A673 (cell line): Measurements from ENCODE around the gene KIFC3. TPM values are rescaled to one million over a fixed set of nuclear protein-coding genes. Genes with fewer than 3 reads are reported as not detected.

Experiments
- BruUV-seq: library from RNA; stranded (reverse); fragments of 400-500 nt; replicated peaks from 2 replicates; lab custom pipeline; 2021; lab: Mats Ljungman, UMichigan
- CTCF ChIA-PET: fragments of 300-600 bp; sonication (Branson Sonifier 250); formaldehyde crosslinking; loops from one replicate; lab custom pipeline; 2022; ENCODE audit warnings: antibody characterized with exemption; lab: Charles Lee
- POLR2A ChIA-PET: fragments of 300-600 bp; sonication (Branson Sonifier 250); formaldehyde crosslinking; loops from one replicate; lab custom pipeline; 2022; ENCODE audit warnings: antibody characterized with exemption; ENCODE audit not compliant: low non-redundant PET; lab: Charles Lee
- DNase-seq: peaks from one replicate; pipeline ENCODE4 v3.0.0-alpha.2; 2015; ENCODE audit warnings: low spot score
- H3K27ac ChIP-seq: fragments of 200-600 bp; sonication (generic); 2 replicates; pipeline ENCODE4 v1.5.1; 2016; ENCODE audit warnings: mixed run types, low read depth, mild to moderate bottlenecking, mixed read lengths, antibody characterized with exemption, low read length; ENCODE audit not compliant: poor library complexity, severe bottlenecking
- H3K27me3 ChIP-seq: fragments of 200-600 bp; sonication (generic); replicated peaks from 2 replicates; pipeline ENCODE4 v1.6.1; 2017; ENCODE audit warnings: mixed run types, low read depth, mild to moderate bottlenecking, mixed read lengths, antibody characterized with exemption, low read length; ENCODE audit not compliant: insufficient read depth, poor library complexity
- H3K36me3 ChIP-seq: fragments of 200-600 bp; sonication (generic); 2 replicates; pipeline ENCODE4 v1.6.1; 2016; ENCODE audit warnings: mixed run types, mild to moderate bottlenecking, mixed read lengths, antibody characterized with exemption, low read length; ENCODE audit not compliant: insufficient read depth, poor library complexity, severe bottlenecking
- H3K4me1 ChIP-seq: fragments of 200-600 bp; sonication (generic); 2 replicates; pipeline ENCODE4 v1.6.1; 2017; ENCODE audit warnings: mixed run types, mild to moderate bottlenecking, mixed read lengths, antibody characterized with exemption, low read length; ENCODE audit not compliant: insufficient read depth, poor library complexity, severe bottlenecking
- H3K4me3 ChIP-seq: fragments of 200-600 bp; sonication (generic); 2 replicates; pipeline ENCODE4 v1.5.1; 2016; ENCODE audit warnings: low read depth, mixed run types, mild to moderate bottlenecking, mixed read lengths, low read length; ENCODE audit not compliant: poor library complexity, severe bottlenecking
- H3K9me3 ChIP-seq: fragments of 200-600 bp; sonication (generic); 2 replicates; pipeline ENCODE4 v1.6.1; 2016; ENCODE audit warnings: mixed run types, low read depth, mild to moderate bottlenecking, mixed read lengths, antibody characterized with exemption, low read length; ENCODE audit not compliant: poor library complexity, severe bottlenecking
- EZH2 ChIP-seq: fragments of 200-600 bp; sonication (generic); IDR thresholded peaks from 2 replicates; pipeline ENCODE4 v1.6.1; 2017; ENCODE audit warnings: borderline replicate concordance, low read depth, mild to moderate bottlenecking, mixed read lengths, antibody characterized with exemption, low read length; ENCODE audit not compliant: poor library complexity, severe bottlenecking
- intact Hi-C: fragments of 100-400 bp; cut with micrococcal nuclease; formaldehyde crosslinking; loops from one replicate; pipeline ENCODE4 v1.10.0; 2022; ENCODE audit not compliant: unreplicated experiment
- total RNA-seq: library from RNA; stranded (reverse); gene quantifications from 2 replicates; pipeline ENCODE4 v1.2.3, GENCODE V29; 2021
- TF ChIP-seq, protein P1 (sequence below): fragments of 300-800, 200-600 bp; sonication (generic); conservative IDR thresholded peaks from 2 replicates; pipeline ENCODE4 v1.5.1; 2017; ENCODE audit warnings: low read depth, mild to moderate bottlenecking, antibody characterized with exemption, low read length, moderate library complexity, mixed read lengths

KIFC3 gene
- total RNA-seq, 1 experiment from 2014 or later, result 198 TPM

DNA sequence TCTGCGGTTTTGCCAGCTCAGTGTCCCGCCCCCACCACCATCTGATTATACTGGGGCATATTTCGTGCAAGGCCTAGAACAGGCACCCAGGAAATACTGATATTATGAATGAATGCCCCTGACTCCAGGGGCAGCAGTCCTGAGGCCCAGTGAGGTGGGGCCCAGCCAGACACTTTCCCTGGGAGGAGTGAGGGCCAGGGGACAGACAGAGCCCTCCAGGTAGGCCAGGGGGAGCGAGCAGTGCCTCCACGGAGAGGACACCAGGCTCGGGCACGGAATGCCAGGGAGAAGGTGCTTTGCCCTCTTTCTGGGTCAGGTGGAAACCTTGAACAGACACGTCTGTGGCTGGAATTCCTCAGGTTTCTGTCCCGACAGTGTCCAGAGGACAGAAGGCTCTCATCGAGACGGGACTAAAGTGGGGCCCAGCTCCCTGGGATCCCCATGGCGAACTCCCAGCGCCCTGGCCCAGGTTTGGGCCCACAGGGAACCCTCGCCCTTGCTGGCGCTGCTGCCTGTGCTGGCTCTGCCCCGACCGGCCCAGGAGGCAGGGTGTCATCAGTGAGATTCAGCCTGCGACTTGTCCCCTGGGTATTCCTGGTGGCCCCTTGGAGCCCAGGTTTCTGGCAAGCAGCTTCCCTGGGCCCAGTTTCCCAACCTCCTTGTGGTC is 62.4 kb downstream of the KIFC3 start:
- Histone ChIP-seq H3K9me3 (no peaks in the 10 kb centered on the region), H3K27ac (peak overlapping the region; percentile 38), H3K36me3 (peaks cover 39% of the 10 kb centered on the region), H3K4me1 (peaks cover 46% of the 10 kb centered on the region), H3K27me3 (no peaks in the 10 kb centered on the region), H3K4me3 (no peak overlapping the region)
- DNase-seq, result no peak
- ChIA-PET POLR2A (no interaction called here), CTCF (no interaction called here)
- TF ChIP-seq, protein P1, sequence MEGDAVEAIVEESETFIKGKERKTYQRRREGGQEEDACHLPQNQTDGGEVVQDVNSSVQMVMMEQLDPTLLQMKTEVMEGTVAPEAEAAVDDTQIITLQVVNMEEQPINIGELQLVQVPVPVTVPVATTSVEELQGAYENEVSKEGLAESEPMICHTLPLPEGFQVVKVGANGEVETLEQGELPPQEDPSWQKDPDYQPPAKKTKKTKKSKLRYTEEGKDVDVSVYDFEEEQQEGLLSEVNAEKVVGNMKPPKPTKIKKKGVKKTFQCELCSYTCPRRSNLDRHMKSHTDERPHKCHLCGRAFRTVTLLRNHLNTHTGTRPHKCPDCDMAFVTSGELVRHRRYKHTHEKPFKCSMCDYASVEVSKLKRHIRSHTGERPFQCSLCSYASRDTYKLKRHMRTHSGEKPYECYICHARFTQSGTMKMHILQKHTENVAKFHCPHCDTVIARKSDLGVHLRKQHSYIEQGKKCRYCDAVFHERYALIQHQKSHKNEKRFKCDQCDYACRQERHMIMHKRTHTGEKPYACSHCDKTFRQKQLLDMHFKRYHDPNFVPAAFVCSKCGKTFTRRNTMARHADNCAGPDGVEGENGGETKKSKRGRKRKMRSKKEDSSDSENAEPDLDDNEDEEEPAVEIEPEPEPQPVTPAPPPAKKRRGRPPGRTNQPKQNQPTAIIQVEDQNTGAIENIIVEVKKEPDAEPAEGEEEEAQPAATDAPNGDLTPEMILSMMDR, result no peak
- TF ChIP-seq EZH2, result no peak
- BruUV-seq, result no TSS peak
- intact Hi-C loops, result loop anchor here (5.0 kb wide), 1 partner anchor 107 kb away; no protein-coding TSS in a partner anchor

DNA sequence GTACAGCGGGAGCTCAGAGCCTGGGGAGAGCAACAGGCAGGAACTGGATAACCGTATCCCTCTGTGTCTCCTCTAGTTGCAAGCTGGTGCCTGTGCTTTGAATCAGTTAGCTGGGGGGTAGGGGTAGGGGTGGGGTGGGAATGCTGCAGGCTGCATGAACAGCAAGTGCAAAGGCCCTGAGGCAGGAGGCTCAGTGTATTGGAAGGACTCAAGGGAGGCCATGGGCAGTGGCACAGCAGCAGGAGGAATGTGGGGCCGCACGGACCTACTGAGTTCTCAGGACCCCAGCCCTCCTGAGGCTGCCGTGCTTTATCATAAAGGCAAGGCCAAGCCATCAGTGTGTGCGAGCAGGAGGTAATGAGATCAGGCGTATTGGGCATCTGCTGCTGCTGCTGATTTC is 63.4 kb downstream of the KIFC3 start:
- H3K27ac ChIP-seq, result no peak overlapping the region
- H3K4me3 ChIP-seq, result no peak overlapping the region
- no peak for TF ChIP-seq EZH2
- TF ChIP-seq, protein P1, result no peak
- ChIA-PET CTCF (no interaction called here), POLR2A (no interaction called here)
- no peak for DNase-seq
- BruUV-seq, result no TSS peak
- H3K9me3 ChIP-seq, result no peaks in the 10 kb centered on the region
- peaks cover 28% of the 10 kb centered on the region for H3K36me3 ChIP-seq
- intact Hi-C loops, result no loop called here
- no peaks in the 10 kb centered on the region for H3K27me3 ChIP-seq
- H3K4me1 ChIP-seq, result peaks cover 45% of the 10 kb centered on the region

DNA sequence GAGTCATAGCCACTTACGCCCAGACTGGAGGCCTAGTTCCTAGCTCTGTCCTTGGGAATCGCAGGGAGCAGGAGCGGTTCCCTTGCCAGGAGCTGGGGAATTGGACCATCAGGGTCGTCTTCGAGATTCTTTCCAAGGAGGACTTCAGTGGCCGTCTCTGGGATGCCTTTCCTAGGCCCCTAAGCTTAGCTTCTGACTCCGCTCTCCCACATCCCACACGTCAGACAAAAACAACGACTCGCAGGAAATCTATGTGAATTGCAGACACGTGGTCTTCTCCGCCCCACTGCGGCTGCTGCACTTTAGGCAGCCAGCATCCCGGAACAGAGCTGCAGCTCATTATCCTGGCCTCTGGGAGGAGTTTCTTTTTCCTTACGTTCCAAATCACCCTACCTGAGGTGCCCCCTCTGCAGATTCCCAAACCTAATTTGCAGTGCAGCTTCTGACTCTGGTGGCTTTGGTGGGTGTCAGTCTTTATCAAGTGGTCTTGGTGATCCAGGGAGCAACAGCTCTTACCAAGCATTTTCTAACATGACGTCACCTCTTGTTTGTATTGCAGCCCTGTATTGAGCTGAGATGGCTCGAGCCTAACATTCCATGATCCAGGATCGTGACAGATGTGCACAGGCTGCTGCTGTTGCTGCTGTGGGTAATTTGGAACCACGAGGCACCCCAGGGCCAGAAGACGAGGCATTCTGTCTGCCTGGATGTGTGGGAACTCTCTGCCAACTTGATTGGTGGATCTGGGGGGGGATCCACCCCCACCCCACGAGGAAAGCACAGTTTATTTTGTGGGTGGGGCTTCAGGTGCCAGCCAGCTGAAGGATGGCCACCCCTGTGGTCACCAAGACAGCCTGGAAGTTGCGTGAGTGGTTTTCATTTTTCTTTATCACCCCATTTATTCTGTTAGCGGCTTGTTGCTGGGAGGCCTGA is 65.6 kb downstream of the KIFC3 start:
- no peak for TF ChIP-seq EZH2
- TF ChIP-seq, protein P1, result peak; percentile 24; the same call in 1 of the 2 replicates
- peaks cover 21% of the 10 kb centered on the region for H3K36me3 ChIP-seq
- peak overlapping the region; percentile 69 for H3K27ac ChIP-seq
- peaks cover 9% of the 10 kb centered on the region for H3K9me3 ChIP-seq
- ChIA-PET CTCF (interaction anchor here (0.6 to 1.0 kb wide), 3 partner anchors 86 to 145 kb away, joined by 3 to 6 read pairs (median 3); no protein-coding TSS in a partner anchor), POLR2A (interaction anchor here (0.6 kb wide), 1 partner anchor 105 kb away, joined by 5 read pairs; no protein-coding TSS in a partner anchor)
- BruUV-seq, result no TSS peak
- intact Hi-C loops, result no loop called here
- no peaks in the 10 kb centered on the region for H3K27me3 ChIP-seq
- peaks cover 24% of the 10 kb centered on the region for H3K4me1 ChIP-seq
- H3K4me3 ChIP-seq, result peak overlapping the region; percentile 61
- DNase-seq, result peak; percentile 78
